Measurements from ENCODE around the gene LRRIQ4.

LRRIQ4 gene

DNA sequence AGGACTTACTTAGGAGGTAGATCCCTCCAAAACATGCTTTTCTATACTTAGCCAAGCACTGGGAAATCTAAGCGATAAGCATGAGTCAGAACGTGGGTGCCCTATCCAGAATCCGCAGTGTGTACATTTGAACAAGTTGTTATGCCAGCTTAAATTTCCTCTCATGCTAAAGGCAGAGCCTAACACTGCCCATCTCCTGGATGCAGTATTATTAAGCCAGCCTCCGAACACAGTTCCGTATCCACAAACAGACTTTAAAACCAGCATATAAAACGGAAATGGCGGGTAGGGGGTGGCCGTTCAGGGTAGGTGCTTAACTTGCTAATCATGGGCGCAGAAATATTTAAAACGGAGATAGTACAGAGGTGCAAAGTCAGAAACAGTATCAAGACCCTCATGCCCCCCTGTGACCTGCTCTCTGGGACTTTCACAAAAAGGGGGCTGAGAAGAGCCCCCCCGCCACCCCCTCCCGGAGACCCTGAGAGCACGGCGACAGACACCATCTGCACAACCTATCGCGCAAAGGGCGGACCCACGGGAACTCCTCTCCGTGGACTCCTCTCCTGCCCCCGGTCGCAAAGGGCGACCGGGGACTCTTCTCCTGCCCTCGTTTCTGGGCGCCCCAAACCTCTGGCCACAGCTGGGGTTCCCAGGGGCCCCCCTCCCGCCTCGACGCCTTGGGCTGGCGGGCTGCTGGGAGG lies 889 bp upstream of the LRRIQ4 start:
- DNase-seq = peak; percentile 80

DNA sequence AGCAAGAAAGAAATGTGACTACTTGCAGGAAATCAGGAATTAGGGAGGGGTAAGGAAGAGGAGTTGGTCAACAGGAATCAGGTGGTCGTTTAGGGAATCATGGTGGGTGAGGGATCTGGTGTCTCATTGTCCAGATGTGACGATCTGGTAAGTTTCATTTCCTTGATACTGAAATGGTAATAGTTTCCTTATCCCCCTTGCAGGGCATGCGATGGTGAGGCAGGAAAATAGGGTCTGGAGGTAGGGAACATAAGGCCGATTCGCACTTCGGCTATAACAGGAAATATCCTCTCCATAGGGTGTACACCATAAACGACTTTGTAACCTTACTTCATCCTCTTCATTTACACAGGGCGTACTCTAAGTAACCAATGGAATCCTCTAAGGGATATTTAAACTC lies 608 bp downstream of the LRRIQ4 start:
- no peak for DNase-seq

DNA sequence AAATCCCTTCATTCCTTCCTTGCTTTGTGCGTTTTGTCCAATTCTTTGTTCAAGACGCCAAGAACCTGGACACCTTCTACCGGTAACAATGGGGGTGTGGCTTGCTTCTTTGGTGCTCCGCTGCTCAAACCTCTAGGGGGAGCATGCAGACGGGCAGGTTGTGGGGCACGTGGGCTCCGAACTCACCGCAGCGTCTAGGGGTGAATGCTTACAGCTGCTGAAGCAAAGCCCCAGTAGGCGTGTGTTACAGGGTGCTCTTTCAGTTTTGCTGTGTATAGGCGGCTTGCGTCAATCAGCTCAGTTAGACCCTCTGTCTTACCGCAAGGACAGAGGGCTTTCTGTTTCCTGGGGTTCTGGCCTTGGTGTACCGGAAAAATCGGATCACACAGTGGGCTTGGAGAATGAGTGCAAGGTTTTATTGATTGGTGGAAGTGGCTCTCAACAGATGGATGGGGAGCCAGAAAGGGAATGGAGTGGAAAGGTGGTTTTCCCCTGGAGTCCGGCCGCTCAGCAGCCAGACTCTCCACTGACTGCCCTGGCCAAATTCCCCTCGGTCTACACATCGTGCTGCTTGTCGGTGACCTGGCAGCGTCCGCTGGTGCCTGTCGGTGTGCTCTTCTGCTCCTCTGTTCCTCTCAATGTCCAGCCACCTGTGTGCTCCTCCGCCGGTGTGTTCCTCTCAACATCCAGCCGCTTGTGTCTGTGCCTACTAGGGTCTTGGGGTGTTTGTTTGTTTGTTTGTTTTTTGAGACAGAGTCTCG lies 1.3 kb downstream of the LRRIQ4 start:
- DNase-seq = peak; percentile 12

- DNase-seq = peak; percentile 5
These were observed 3.0 kb downstream of the LRRIQ4 start for GRCh38 chr3:169815590-169816150.

- no peak for DNase-seq
These were observed 5.6 kb downstream of the LRRIQ4 start for GRCh38 chr3:169818316-169818715.

DNA sequence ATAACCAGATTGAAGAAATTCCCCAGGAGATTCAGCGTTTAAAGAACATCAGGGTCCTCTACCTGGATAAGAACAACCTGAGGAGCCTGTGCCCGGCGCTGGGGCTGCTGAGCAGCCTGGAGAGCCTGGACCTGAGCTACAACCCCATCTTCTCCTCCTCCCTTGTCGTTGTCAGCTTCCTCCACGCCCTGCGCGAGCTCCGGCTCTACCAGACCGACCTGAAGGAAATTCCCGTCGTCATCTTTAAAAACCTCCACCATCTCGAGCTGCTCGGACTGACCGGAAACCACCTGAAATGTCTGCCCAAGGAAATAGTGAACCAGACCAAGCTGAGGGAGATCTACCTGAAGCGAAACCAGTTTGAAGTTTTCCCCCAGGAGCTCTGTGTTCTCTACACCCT lies 9.4 kb downstream of the LRRIQ4 start:
- DNase-seq = no peak

- no peak for DNase-seq
These were observed 9.9 kb downstream of the LRRIQ4 start for GRCh38 chr3:169822540-169822939.

DNA sequence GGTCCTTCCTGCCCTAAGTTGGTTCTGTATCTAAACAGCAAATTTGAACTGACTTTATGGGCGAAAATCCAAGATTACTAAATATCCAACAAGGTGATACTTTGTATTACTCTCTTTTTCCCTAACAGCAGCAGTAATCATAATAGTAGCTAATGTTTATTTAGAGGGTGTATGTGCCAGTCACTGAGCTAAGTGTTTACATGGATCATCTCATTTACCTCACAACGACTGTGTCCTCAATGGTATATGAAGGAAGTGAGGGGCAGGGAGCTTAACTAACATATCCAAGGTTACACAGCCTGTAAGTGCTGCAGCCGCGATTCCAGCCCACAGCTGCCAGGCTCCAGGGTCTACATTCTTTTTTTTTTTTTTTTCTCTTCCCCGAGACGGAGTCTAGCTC lies 10.3 kb downstream of the LRRIQ4 start:
- DNase-seq = no peak

DNA sequence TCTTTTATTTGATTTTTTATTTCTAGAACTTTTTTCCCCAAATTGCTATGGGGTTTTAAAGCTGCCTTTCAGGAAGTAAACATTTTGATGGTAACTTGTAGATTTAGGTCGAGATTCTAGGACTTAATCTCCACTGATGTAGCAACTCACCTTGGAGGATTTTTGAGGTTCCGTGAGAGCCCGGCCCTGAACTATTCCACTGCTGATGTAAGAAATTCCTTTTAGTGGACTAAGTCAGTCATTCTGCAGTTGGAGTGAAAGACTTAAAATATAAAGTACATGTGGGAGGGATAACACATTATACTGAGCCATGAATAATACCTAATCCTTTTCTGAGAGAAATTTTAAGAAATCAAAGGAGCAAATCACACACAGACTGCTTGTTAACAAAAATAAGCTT lies 12.6 kb downstream of the LRRIQ4 start:
- DNase-seq = no peak

- no peak for DNase-seq
These were observed 15.0 kb downstream of the LRRIQ4 start for GRCh38 chr3:169827712-169828111.

GRCh38 chr3:169835533-169835932 lies 22.9 kb downstream of the LRRIQ4 start:
- no peak for DNase-seq

DNA sequence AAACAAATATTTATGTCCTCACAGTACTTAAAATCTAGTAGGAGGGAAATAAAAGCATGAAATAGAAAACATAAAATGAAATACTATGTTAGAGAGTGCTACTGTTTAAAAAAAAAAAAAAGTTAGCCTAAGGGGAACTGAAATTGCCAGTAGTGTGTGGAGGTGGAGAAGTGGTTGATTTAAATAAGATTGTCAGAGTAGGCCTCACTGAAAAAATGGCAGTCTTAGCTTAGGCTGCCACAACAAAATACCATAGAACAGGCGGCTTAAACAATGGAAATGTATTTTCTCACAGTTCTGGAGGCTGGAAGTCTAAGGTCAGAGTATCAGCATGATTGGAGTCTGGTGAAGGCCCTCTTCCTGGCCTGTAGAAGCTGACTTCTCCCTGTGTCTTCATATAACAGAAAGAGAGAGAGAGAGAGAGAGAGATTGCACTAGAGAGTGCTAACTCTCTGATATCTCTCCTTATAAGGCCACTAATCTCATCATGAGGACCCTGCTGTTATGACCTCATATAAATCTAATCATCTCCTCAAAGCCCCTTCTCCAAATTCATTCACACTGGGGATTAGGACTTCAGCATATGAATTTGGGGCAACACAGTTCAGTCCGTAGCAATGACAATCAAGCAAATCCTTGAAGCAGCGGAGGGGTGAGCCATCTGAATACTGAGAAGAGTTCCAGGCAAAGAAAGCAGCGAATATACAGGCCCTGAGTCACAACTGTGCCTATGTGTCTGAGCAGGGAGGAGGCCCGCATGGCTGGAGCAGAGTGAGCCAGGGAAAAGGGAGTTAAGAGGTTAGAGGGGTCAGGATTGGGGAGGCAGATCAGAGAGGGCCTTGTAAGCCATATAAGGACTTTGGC lies 23.6 kb downstream of the LRRIQ4 start:
- DNase-seq = peak; percentile 7

DNA sequence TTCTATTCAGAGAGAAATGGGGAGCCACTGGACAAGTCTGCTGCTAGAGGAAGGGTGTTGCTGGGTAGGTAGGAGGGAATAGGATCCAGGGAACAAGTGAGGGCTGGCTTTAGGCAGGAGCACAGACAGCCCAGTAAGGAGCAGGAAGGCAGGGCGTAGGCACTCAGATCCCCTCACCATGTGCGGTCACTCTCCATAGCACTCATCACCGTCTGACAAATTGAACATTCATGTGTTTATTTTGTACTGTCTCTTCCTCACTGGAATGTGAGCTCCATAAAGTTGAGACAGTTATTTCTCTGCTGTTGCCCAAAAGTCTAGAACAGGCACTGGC lies 24.2 kb downstream of the LRRIQ4 start:
- no peak for DNase-seq

DNA sequence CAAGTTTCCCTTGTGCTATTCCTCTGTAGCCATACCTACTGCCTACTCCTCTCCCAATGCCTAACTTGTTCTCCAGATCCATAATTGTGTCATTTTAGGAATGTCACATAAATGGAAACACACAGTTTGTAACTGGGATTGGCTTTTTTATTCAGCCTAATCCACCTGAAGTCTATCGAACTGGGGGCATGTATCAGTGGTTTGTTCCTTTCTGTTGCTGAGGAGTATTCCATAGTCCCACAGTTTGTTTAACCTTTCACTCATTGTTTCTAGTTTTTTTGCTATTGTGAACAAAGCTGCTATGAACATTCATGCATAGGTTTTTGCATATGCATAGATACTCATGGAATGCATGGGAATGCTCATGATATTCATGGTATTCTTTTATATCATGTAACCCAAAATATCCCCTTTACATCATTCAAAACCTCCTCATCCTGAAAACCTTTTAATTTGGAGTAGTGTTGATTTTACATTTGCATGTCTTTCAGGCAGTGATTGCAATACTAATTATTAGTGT lies 25.9 kb downstream of the LRRIQ4 start:
- DNase-seq = no peak

DNA sequence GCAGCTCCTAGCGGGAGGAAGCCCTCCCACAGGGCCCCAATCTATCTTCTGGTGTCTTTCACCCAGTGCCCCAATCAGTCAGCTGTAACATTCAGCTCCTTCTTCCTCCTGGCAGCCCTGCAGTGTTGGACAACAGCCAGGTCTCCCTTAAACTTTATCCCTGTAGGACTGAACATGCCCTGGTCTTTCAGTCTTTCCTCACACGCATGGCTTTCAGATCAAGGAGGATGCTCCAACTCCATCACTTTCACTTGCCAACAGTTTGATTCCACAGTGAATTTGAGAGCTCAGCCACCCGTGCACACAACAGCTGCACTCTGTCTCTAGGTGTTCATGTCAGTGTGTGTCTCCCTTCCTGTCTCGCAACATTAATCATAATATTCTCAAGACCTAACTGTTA lies 28.5 kb downstream of the LRRIQ4 start:
- DNase-seq = no peak

GRCh38 chr3:169842960-169843359 lies 30.3 kb downstream of the LRRIQ4 start:
- DNase-seq = no peak

DNA sequence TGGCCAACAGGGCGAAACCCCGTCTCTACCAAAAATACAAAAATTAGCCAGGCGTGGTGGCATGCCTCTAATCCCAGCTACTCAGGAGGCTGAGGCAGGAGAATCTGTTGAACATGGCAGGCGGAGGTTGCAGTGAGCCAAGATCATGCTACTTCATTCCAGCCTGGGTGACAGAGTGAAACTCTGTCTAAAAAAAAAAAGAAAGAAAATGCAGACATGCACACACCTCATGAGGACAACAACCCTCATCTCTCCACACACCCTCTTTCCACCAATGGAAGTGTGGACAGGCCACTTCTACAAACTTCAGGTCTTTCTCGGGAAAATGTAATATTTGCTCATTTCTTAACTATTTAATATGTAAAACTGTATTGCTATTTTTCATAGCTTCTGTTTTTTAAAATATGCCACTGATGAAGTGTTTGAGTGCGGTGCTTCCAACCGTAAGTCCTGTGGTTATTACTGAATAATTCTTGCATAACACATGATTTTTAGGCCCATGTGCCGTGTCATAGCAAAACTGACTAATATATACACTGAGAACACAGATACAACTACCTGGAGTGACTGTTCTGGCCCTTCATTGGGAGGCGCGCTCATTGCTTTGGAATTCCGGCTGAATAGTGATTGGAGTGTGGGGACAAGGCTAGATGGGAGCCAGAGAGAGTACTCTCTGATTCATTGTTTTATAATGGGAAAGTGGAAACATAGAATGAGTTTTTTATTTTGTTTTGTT lies 34.0 kb downstream of the LRRIQ4 start:
- no peak for DNase-seq

DNA sequence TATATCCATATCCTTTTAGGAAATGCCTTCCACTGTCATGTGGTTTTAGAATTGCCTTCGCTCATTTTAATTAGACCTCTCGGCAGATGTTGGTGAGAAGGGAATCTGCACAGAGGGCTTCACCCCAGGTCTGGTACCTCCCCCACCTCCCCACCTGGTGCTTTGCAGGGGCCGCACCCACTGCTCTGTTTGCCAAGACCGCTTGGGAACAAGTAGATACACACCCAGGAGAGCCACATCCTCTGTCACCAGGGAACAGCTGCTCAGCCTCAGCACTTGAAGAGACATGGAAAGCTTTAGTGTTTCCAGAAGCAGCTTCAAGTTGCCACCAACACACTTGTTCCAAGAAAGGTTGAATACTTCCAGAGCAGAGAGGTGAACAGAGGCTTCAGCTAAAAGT lies 35.2 kb downstream of the LRRIQ4 start:
- no peak for DNase-seq

GRCh38 chr3:169848741-169849140 lies 36.1 kb downstream of the LRRIQ4 start:
- DNase-seq = no peak

DNA sequence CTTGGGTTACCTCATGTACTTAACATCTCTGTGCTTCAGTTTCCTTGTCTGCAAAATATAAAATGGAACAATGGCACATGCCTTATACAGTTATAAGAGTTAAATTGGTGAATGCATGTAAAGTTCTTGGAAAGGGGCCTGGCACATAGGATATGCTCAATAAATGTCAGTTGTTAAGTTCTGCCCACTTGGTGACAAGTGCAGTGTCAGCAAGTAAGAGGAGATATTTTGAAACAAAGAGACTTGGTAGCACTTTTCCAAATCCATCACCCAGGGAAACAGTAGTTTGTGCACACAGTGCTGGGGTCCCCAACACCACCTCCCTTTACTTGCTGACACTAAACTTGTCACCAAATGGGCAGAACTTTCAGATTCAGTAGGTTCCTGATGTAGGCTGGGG lies 37.9 kb downstream of the LRRIQ4 start:
- no peak for DNase-seq

- DNase-seq = no peak
These were observed 42.8 kb downstream of the LRRIQ4 start for GRCh38 chr3:169855514-169855913.

DNA sequence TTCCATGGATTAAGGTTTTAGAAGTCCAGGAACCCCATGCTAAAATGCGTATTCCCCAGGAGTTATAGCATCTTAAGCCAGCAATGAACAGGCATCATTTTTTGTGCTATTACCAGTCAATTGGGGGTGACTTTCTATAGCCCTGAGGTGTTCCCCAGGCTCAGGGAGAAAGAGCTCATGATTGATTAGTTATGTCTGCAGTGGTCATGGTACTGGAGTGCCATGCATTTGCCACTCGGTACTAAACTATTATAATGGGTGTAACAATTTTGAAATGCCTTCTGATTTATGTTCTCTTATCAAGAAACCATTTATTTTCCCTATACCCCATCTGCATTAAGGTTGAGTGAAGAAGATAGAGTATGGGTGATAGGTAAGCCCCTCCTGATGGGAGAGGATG lies 45.1 kb downstream of the LRRIQ4 start:
- no peak for DNase-seq

DNA sequence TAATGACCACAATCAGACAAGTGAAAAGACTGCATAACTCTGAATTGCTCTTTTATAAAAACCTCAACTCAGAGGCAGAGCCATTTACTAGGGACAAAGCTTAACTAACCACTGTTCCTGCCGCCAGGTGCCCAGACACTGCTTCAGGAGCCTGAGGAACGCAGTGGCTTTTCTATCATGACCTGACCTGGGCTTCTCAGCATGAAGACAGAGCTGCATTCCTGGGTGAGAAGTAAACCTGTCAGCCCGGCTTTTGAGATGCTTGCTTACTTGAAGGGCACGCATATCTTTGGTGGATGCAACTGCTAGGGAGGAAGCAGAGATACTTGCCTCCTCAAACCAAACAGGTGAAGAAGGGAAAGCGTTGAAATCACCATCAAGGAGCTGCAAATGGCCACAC lies 49.2 kb downstream of the LRRIQ4 start:
- DNase-seq = no peak
